IMR-90 (cell line): ENCODE data around the gene GRIA4. TPM values are rescaled to one million over a fixed set of nuclear protein-coding genes. Genes with fewer than 3 reads are reported as not detected.

Source experiments
- ATAC-seq: fragments of 200-7000 bp; cut with Tn5 transposase; 2 replicates; pipeline ENCODE4 v1.9.1; 2020; ENCODE audit warnings: low read depth, mild to moderate bottlenecking, moderate library complexity
- BruUV-seq: library from RNA; stranded (reverse); fragments of 400-500 nt; replicated peaks from 2 replicates; lab custom pipeline; 2021; lab: Mats Ljungman, UMichigan
- CTCF ChIA-PET: fragments of 300-600 bp; formaldehyde crosslinking; extraction: SDS; loops from one replicate; lab custom pipeline; 2021; ENCODE audit warnings: antibody characterized with exemption; lab: Yijun Ruan, JAX
- POLR2A ChIA-PET: fragments of 300-600 bp; sonication (Branson Sonifier 250); formaldehyde crosslinking; loops from one replicate; lab custom pipeline; 2022; ENCODE audit warnings: antibody characterized with exemption; ENCODE audit not compliant: unreplicated experiment; lab: Charles Lee
- DNase-seq: peaks from one replicate; pipeline ENCODE4 v3.0.0; 2013
- H2AFZ ChIP-seq: replicated peaks from 2 replicates; pipeline ENCODE3; 2013; ENCODE audit warnings: low read length, mild to moderate bottlenecking; ENCODE audit not compliant: poor library complexity
- H2AK5ac ChIP-seq: 2 replicates; pipeline ENCODE4 v1.6.1; 2013; ENCODE audit warnings: low read depth, low read length, inconsistent platforms
- H2AK9ac ChIP-seq: replicated peaks from 2 replicates; pipeline ENCODE3; 2013; ENCODE audit warnings: mild to moderate bottlenecking, low read depth, low read length, moderate library complexity; ENCODE audit not compliant: poor library complexity
- H2BK120ac ChIP-seq: 2 replicates; pipeline ENCODE4 v1.6.1; 2013; ENCODE audit warnings: low read depth, low read length, inconsistent platforms
- H2BK15ac ChIP-seq: 3 replicates; pipeline ENCODE4 v1.6.1; 2013; ENCODE audit warnings: low read depth, low read length, inconsistent platforms
- H2BK20ac ChIP-seq: 2 replicates; pipeline ENCODE4 v1.6.1; 2013; ENCODE audit warnings: low read depth, mild to moderate bottlenecking, inconsistent platforms, low read length, moderate library complexity
- H2BK5ac ChIP-seq: 2 replicates; pipeline ENCODE4 v1.6.1; 2013; ENCODE audit warnings: mild to moderate bottlenecking, low read depth, low read length, inconsistent platforms; ENCODE audit not compliant: poor library complexity, severe bottlenecking
- H3K14ac ChIP-seq: replicated peaks from 2 replicates; pipeline ENCODE4 v1.6.1; 2013; ENCODE audit warnings: low read depth, low read length, inconsistent platforms
- H3K18ac ChIP-seq: 2 replicates; pipeline ENCODE4 v1.6.1; 2013; ENCODE audit warnings: low read depth, low read length, control low read depth
- H3K23ac ChIP-seq: 2 replicates; pipeline ENCODE4 v1.6.1; 2013; ENCODE audit warnings: low read depth, low read length, inconsistent platforms
- H3K27ac ChIP-seq: 2 replicates; pipeline ENCODE4 v1.5.1; 2013; ENCODE audit warnings: mild to moderate bottlenecking, control low read depth, low read length; ENCODE audit not compliant: insufficient read depth
- H3K27me3 ChIP-seq: 2 replicates; pipeline ENCODE4 v1.6.1; 2013; ENCODE audit warnings: low read length; ENCODE audit not compliant: control insufficient read depth, insufficient read depth
- H3K36me3 ChIP-seq: 2 replicates; pipeline ENCODE4 v1.6.1; 2013; ENCODE audit warnings: low read length, mixed read lengths; ENCODE audit not compliant: control insufficient read depth, insufficient read depth
- H3K4ac ChIP-seq: 2 replicates; pipeline ENCODE4 v1.6.1; 2013; ENCODE audit warnings: low read depth, low read length, inconsistent platforms
- H3K4me1 ChIP-seq: 2 replicates; pipeline ENCODE4 v1.6.1; 2013; ENCODE audit warnings: low read length, mixed read lengths; ENCODE audit not compliant: control insufficient read depth, insufficient read depth
- H3K4me2 ChIP-seq: 2 replicates; pipeline ENCODE4 v1.6.1; 2013; ENCODE audit warnings: low read depth, mild to moderate bottlenecking, control low read depth, low read length, moderate library complexity
- H3K4me3 ChIP-seq: 2 replicates; pipeline ENCODE4 v1.5.1; 2013; ENCODE audit warnings: low read depth, mild to moderate bottlenecking, control low read depth, low read length, moderate library complexity; ENCODE audit not compliant: insufficient read depth
- H3K56ac ChIP-seq: 2 replicates; pipeline ENCODE4 v1.6.1; 2013; ENCODE audit warnings: low read length, inconsistent platforms; ENCODE audit not compliant: insufficient read depth; ENCODE audit errors: extremely low read depth
- H3K79me1 ChIP-seq, 2 experiments: 2 replicates each; pipeline ENCODE4 v1.6.1; 2013; ENCODE audit warnings: low read length in 2 of 2, inconsistent platforms in 1 of 2, low read depth in 1 of 2
- H3K9ac ChIP-seq: 2 replicates; pipeline ENCODE4 v1.6.1; 2013; ENCODE audit warnings: low read depth, low read length, control low read depth
- H3K9me1 ChIP-seq: 2 replicates; pipeline ENCODE4 v1.6.1; 2013; ENCODE audit warnings: low read length, inconsistent platforms; ENCODE audit not compliant: insufficient read depth
- H3K9me3 ChIP-seq: 2 replicates; pipeline ENCODE4 v1.6.1; 2013; ENCODE audit warnings: low read length; ENCODE audit not compliant: control insufficient read depth, insufficient read depth
- H4K20me1 ChIP-seq: 2 replicates; pipeline ENCODE4 v1.6.1; 2013; ENCODE audit warnings: low read length, inconsistent platforms; ENCODE audit not compliant: insufficient read depth
- H4K5ac ChIP-seq: 2 replicates; pipeline ENCODE4 v1.6.1; 2013; ENCODE audit warnings: mild to moderate bottlenecking, low read depth, low read length, control low read depth
- H4K8ac ChIP-seq, 2 experiments: 2 replicates each; pipeline ENCODE4 v1.6.1; 2013; ENCODE audit warnings: low read depth in 2 of 2, low read length in 2 of 2, control low read depth in 1 of 2, inconsistent platforms in 1 of 2
- H4K91ac ChIP-seq: 2 replicates; pipeline ENCODE4 v1.6.1; 2013; ENCODE audit warnings: low read depth, low read length, inconsistent platforms; ENCODE audit not compliant: insufficient read depth
- USF2 ChIP-seq: fragments of 150-350 bp; IDR thresholded peaks from 2 replicates; pipeline ENCODE4 v1.6.1; 2017; ENCODE audit warnings: mild to moderate bottlenecking, antibody characterized with exemption, low read length, low read depth
- WGBS, 2 experiments: methylation state at CpG; one replicate each; pipeline versions ENCODE4 v1.1.5 to v1.1.7; 2013; ENCODE audit warnings: missing lambda C conversion rate in 2 of 2; ENCODE audit not compliant: insufficient read length in 1 of 2; ENCODE audit errors: extremely low coverage in 2 of 2; 5-methylcytosine and 5-hydroxymethylcytosine counted together
- dilution Hi-C: fragments of 300-500 bp; cut with HindIII; formaldehyde crosslinking; loops from one replicate; pipeline ENCODE4 v1.14.3; 2018; ENCODE audit warnings: low sequenced_read_pairs; ENCODE audit not compliant: unreplicated experiment
- in situ Hi-C: fragments of 300-500 bp; cut with MboI; formaldehyde crosslinking; loops from 3 replicates; pipeline ENCODE4 v1.14.3; 2019; ENCODE audit warnings: low sequenced_read_pairs, inconsistent platforms, mixed read lengths
- intact Hi-C: fragments of 100-400 bp; cut with micrococcal nuclease; formaldehyde crosslinking; loops from 2 replicates; pipeline ENCODE4 v1.10.0; 2022
- polyA plus RNA-seq, 3 experiments: library from polyadenylated mRNA; depleted of rRNA; stranded (reverse); fragments of >200 nt; gene quantifications; 2 replicates each; pipeline ENCODE4 v1.2.3, GENCODE V29; 2012; ENCODE audit warnings: low replicate concordance in 1 of 3
- total RNA-seq: library from RNA; depleted of rRNA; stranded (reverse); fragments of >200 nt; gene quantifications from 2 replicates; pipeline ENCODE4 v1.2.3, GENCODE V29; 2012

GRIA4 gene
- total and polyA plus RNA-seq, 2 of the 4 experiments (the other 2 are of a cell fraction), result 0.36 to 1.0 TPM

DNA sequence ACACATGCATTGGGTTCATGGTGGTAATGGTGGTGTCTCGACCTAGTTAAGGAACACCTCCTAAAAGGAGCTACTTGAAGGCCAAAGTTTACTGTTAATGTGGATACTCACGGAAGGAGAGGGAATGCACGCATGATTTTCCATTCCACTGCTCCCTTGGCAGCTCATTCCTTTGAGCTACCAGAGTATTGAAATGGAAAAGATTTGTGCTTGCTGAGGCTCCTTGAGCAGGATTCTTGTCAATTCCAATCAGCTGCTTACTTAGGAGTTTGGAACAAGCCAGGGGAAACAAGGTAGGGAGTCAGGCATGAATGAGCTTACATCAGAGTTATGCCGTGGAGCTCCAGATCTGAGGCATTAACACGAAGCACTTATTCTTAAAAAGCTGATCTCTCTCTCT, 108.8 kb downstream of the GRIA4 start:
- H3K4ac ChIP-seq, result no peak overlapping the region
- dilution Hi-C loops (no loop called here), intact Hi-C loops (no loop called here), in situ Hi-C loops (no loop called here)
- no peak overlapping the region for H3K18ac ChIP-seq
- H3K4me2 ChIP-seq, result no peak overlapping the region
- H4K5ac ChIP-seq, result no peak overlapping the region
- WGBS, 2 experiments, result no CpG with 5 or more reads among the region's 5 CpGs
- no peak for TF ChIP-seq USF2
- no peak overlapping the region for H3K56ac ChIP-seq
- no peak overlapping the region for H4K91ac ChIP-seq
- no peak overlapping the region for H2BK5ac ChIP-seq
- no peak overlapping the region for H3K14ac ChIP-seq
- no peaks in the 10 kb centered on the region for H3K79me1 ChIP-seq
- H3K9me1 ChIP-seq, result no peaks in the 10 kb centered on the region
- no peak overlapping the region for H2BK15ac ChIP-seq
- no peak overlapping the region for H3K9ac ChIP-seq
- no TSS peak for BruUV-seq
- 0 out of 2 replicates have a peak overlapping the region, but pooled peaks have one; percentile 13 for H2BK120ac ChIP-seq
- H3K9me3 ChIP-seq, result no peaks in the 10 kb centered on the region
- H2AFZ ChIP-seq, result no peak overlapping the region
- H2BK20ac ChIP-seq, result peak overlapping the region; percentile 14; the same call in 1 of the 2 replicates
- H3K27ac ChIP-seq, result no peak overlapping the region
- H3K23ac ChIP-seq, result no peak overlapping the region
- ATAC-seq (no peak), DNase-seq (no peak)
- H4K20me1 ChIP-seq, result no peaks in the 10 kb centered on the region
- H4K8ac ChIP-seq, result no peak overlapping the region
- H2AK9ac ChIP-seq, result no peak overlapping the region
- ChIA-PET CTCF (interaction anchor here (0.7 to 1.1 kb wide), 3 partner anchors 10 to 19 kb away, joined by 3 to 4 read pairs (median 3); no protein-coding TSS in a partner anchor), POLR2A (no interaction called here)
- H2AK5ac ChIP-seq, result no peak overlapping the region
- no peak overlapping the region for H3K4me3 ChIP-seq
- no peaks in the 10 kb centered on the region for H3K36me3 ChIP-seq
- no peaks in the 10 kb centered on the region for H3K27me3 ChIP-seq
- H3K4me1 ChIP-seq, result no peaks in the 10 kb centered on the region
